GM18511 (cell line): ENCODE measurements around the gene MORC3.

ENCODE experiments used
- ATAC-seq: cut with Tn5 transposase; IDR thresholded peaks from one replicate; pipeline ENCODE4 v1.9.1; 2021; ENCODE audit warnings: mild to moderate bottlenecking, moderate library complexity; ENCODE audit not compliant: unreplicated experiment

Gene MORC3

GRCh38 chr21:36422279-36423098, 102.5 kb downstream of the MORC3 start:
- ATAC-seq = no peak

GRCh38 chr21:36423771-36424433, 103.9 kb downstream of the MORC3 start:
- ATAC-seq = no peak

GRCh38 chr21:36424592-36424991, 104.6 kb downstream of the MORC3 start:
- no peak for ATAC-seq

- ATAC-seq = no peak
Observed at GRCh38 chr21:36425286-36425685, 105.3 kb downstream of the MORC3 start.
